Measurements from ENCODE around the gene HNRNPF. TPM values are rescaled to one million over a fixed set of nuclear protein-coding genes. Genes with fewer than 3 reads are reported as not detected.
A peak's percentile ranks its signal among the peaks of the same experiment; 100 is the strongest.
"Not testable (repeated sequence)": the region's sequence is repeated elsewhere in the genome, so short reads cannot be mapped to it uniquely, and the experiment has no call there.

The HNRNPF gene
- total RNA-seq, 1 experiment from 2014 or later = 198 TPM

- Mint-ChIP-seq H3K4me3 (ENCODE audit: unreplicated experiment) (peak overlapping the region; percentile 42), H3K4me1 (ENCODE audit: insufficient read depth, unreplicated experiment) (peaks cover 19% of the 10 kb centered on the region)
- TF ChIP-seq CTCF (IDR thresholded peaks at IDR 0.05; ENCODE audit: unreplicated experiment) = no peak
These were observed 44.4 kb upstream of the HNRNPF start for GRCh38 chr10:43453266-43453831.

GRCh38 chr10:43452356-43452914 is 43.4 kb upstream of the HNRNPF start:
- H3K27me3 Mint-ChIP-seq (ENCODE audit: insufficient read depth, unreplicated experiment) = no peaks in the 10 kb centered on the region
- no peaks in the 10 kb centered on the region for H3K9me3 Mint-ChIP-seq (ENCODE audit: unreplicated experiment)
- H3K4me3 Mint-ChIP-seq (ENCODE audit: unreplicated experiment) = no peak overlapping the region
- TF ChIP-seq CTCF (IDR thresholded peaks at IDR 0.05; ENCODE audit: unreplicated experiment) = no peak
- intact Hi-C loops (cut with micrococcal nuclease) = no loop called here
- BruUV-seq (replicated peaks) = no TSS peak
- peak overlapping the region; percentile 47 for H3K27ac Mint-ChIP-seq (ENCODE audit: low read depth, unreplicated experiment)
- ChIA-PET POLR2A (interaction anchor here (0.7 to 1.8 kb wide), 7 partner anchors 8 to 315 kb away, joined by 3 to 26 read pairs (median 3); partner anchors contain the start of genes CSGALNACT2 and ZNF487), CTCF (interaction anchor here (0.6 to 1.3 kb wide), 6 partner anchors 9 to 128 kb away, joined by 3 to 4 read pairs (median 4); no protein-coding TSS in a partner anchor)
- H3K4me1 Mint-ChIP-seq (ENCODE audit: insufficient read depth, unreplicated experiment) = peaks cover 19% of the 10 kb centered on the region
- peak; percentile 30 for DNase-seq (ENCODE audit: unreplicated experiment)
- peaks cover 6% of the 10 kb centered on the region for H3K36me3 Mint-ChIP-seq (ENCODE audit: insufficient read depth, unreplicated experiment)

More at GRCh38 chr10:43453266-43453831, 44.4 kb upstream of the HNRNPF start:
- POLR2A ChIA-PET = interaction anchor here (0.7 to 1.8 kb wide), 2 partner anchors 9 to 14 kb away, joined by 3 to 5 read pairs; no protein-coding TSS in a partner anchor
- no peak for DNase-seq (ENCODE audit: unreplicated experiment)
- CTCF ChIA-PET = interaction anchor here (0.6 to 1.6 kb wide), 7 partner anchors 9 to 166 kb away, joined by 3 to 17 read pairs (median 5); partner anchors contain the start of gene ZNF487
- Mint-ChIP-seq H3K36me3 (ENCODE audit: insufficient read depth, unreplicated experiment) (peaks cover 6% of the 10 kb centered on the region), H3K27me3 (ENCODE audit: insufficient read depth, unreplicated experiment) (no peaks in the 10 kb centered on the region), H3K9me3 (ENCODE audit: unreplicated experiment) (no peaks in the 10 kb centered on the region), H3K27ac (ENCODE audit: low read depth, unreplicated experiment) (peak overlapping the region; percentile 47)
- no TSS peak for BruUV-seq (replicated peaks)
- intact Hi-C loops (cut with micrococcal nuclease) = no loop called here

- CTCF ChIA-PET = interaction anchor here (0.7 kb wide), 2 partner anchors 8 to 142 kb away, joined by 4 read pairs; no protein-coding TSS in a partner anchor
- Mint-ChIP-seq H3K27ac (ENCODE audit: low read depth, unreplicated experiment) (no peak overlapping the region), H3K36me3 (ENCODE audit: insufficient read depth, unreplicated experiment) (no peaks in the 10 kb centered on the region), H3K9me3 (ENCODE audit: unreplicated experiment) (no peaks in the 10 kb centered on the region), H3K27me3 (ENCODE audit: insufficient read depth, unreplicated experiment) (no peaks in the 10 kb centered on the region), H3K4me1 (ENCODE audit: insufficient read depth, unreplicated experiment) (peaks cover 26% of the 10 kb centered on the region), H3K4me3 (ENCODE audit: unreplicated experiment) (no peak overlapping the region)
- TF ChIP-seq CTCF (IDR thresholded peaks at IDR 0.05; ENCODE audit: unreplicated experiment) = no peak
- DNase-seq (ENCODE audit: unreplicated experiment) = no peak
- intact Hi-C loops (cut with micrococcal nuclease) = no loop called here
- no TSS peak for BruUV-seq (replicated peaks)
- POLR2A ChIA-PET = interaction anchor here (0.7 to 1.3 kb wide), 5 partner anchors 10 to 310 kb away, joined by 3 to 10 read pairs (median 5); partner anchors contain the start of genes CSGALNACT2 and ZNF487
These were observed 39.8 kb upstream of the HNRNPF start for GRCh38 chr10:43448742-43449141.

GRCh38 chr10:43446219-43447017 is 37.4 kb upstream of the HNRNPF start:
- CTCF ChIA-PET; H3K9me3 Mint-ChIP-seq (ENCODE audit: unreplicated experiment); H3K36me3 Mint-ChIP-seq (ENCODE audit: insufficient read depth, unreplicated experiment); BruUV-seq (replicated peaks); H3K4me3 Mint-ChIP-seq (ENCODE audit: unreplicated experiment); intact Hi-C loops (cut with micrococcal nuclease); DNase-seq (ENCODE audit: unreplicated experiment); H3K27me3 Mint-ChIP-seq (ENCODE audit: insufficient read depth, unreplicated experiment); H3K27ac Mint-ChIP-seq (ENCODE audit: low read depth, unreplicated experiment): not testable (repeated sequence)
- peaks cover 11% of the 10 kb centered on the region for H3K4me1 Mint-ChIP-seq (ENCODE audit: insufficient read depth, unreplicated experiment)
- POLR2A ChIA-PET = interaction anchor here (0.6 kb wide), 1 partner anchor 10 kb away, joined by 4 read pairs; no protein-coding TSS in a partner anchor

All from MCF 10A (cell line).